HEK293 (cell line): ENCODE data around the gene TOR2A.

Source experiments
- HOXC10 ChIP-seq: sonication (generic); formaldehyde crosslinking; IDR thresholded peaks from 2 replicates; pipeline ENCODE4 v1.8.1; 2023; ENCODE audit warnings: mild to moderate bottlenecking, missing genetic modification reagents
- IKZF3 ChIP-seq: fragments of 450-650 bp; IDR thresholded peaks from 2 replicates; pipeline ENCODE4 v1.5.0; 2018; ENCODE audit warnings: missing biosample characterization, mild to moderate bottlenecking, missing genetic modification characterization, moderate library complexity
- KLF7 ChIP-seq: fragments of 450-650 bp; formaldehyde crosslinking; IDR thresholded peaks from 2 replicates; pipeline ENCODE4 v1.5.1; 2016; ENCODE audit warnings: missing biosample characterization, missing genetic modification characterization, borderline replicate concordance
- RBAK ChIP-seq: fragments of 450-650 bp; formaldehyde crosslinking; IDR thresholded peaks from 2 replicates; pipeline ENCODE4 v1.5.1; 2016; ENCODE audit warnings: missing biosample characterization, missing genetic modification characterization
- SCRT1 ChIP-seq: fragments of 450-650 bp; formaldehyde crosslinking; IDR thresholded peaks from 2 replicates; pipeline ENCODE4 v1.5.1; 2016; ENCODE audit warnings: missing biosample characterization, missing genetic modification characterization, borderline replicate concordance
- TRIM28 ChIP-seq: IDR thresholded peaks from 2 replicates; pipeline ENCODE4 v1.6.1; 2011; ENCODE audit warnings: low read length, control low read depth, borderline replicate concordance
- ZNF133 ChIP-seq: fragments of 450-650 bp; formaldehyde crosslinking; IDR thresholded peaks from 2 replicates; pipeline ENCODE4 v1.5.1; 2016; ENCODE audit warnings: missing biosample characterization, missing genetic modification characterization
- ZNF211 ChIP-seq: fragments of 450-650 bp; formaldehyde crosslinking; IDR thresholded peaks from 2 replicates; pipeline ENCODE4 v1.5.1; 2016; ENCODE audit warnings: low read depth, missing biosample characterization, missing genetic modification characterization
- ZNF23 ChIP-seq: fragments of 450-650 bp; formaldehyde crosslinking; IDR thresholded peaks from 2 replicates; pipeline ENCODE4 v1.5.1; 2016; ENCODE audit warnings: missing biosample characterization, missing genetic modification characterization, borderline replicate concordance
- ZNF555 ChIP-seq: fragments of 450-650 bp; formaldehyde crosslinking; conservative IDR thresholded peaks from 2 replicates; pipeline ENCODE4 v1.5.1; 2017; ENCODE audit warnings: missing biosample characterization, mild to moderate bottlenecking, missing genetic modification characterization, inconsistent platforms
- ZNF558 ChIP-seq: fragments of 450-650 bp; formaldehyde crosslinking; IDR thresholded peaks from 2 replicates; pipeline ENCODE4 v1.5.1; 2016; ENCODE audit warnings: missing biosample characterization, missing genetic modification characterization
- ZNF707 ChIP-seq: fragments of 450-650 bp; formaldehyde crosslinking; IDR thresholded peaks from 2 replicates; pipeline ENCODE4 v1.5.1; 2016; ENCODE audit warnings: missing biosample characterization, missing genetic modification characterization
- TF ChIP-seq, protein P1 (sequence below): fragments of 450-650 bp; formaldehyde crosslinking; IDR thresholded peaks from 2 replicates; pipeline ENCODE4 v1.5.1; 2016; ENCODE audit warnings: missing biosample characterization, missing genetic modification characterization
- TF ChIP-seq, protein P2 (sequence below): fragments of 450-650 bp; IDR thresholded peaks from 2 replicates; pipeline ENCODE4 v1.5.1; 2018; ENCODE audit warnings: missing biosample characterization, missing genetic modification characterization

DNA sequence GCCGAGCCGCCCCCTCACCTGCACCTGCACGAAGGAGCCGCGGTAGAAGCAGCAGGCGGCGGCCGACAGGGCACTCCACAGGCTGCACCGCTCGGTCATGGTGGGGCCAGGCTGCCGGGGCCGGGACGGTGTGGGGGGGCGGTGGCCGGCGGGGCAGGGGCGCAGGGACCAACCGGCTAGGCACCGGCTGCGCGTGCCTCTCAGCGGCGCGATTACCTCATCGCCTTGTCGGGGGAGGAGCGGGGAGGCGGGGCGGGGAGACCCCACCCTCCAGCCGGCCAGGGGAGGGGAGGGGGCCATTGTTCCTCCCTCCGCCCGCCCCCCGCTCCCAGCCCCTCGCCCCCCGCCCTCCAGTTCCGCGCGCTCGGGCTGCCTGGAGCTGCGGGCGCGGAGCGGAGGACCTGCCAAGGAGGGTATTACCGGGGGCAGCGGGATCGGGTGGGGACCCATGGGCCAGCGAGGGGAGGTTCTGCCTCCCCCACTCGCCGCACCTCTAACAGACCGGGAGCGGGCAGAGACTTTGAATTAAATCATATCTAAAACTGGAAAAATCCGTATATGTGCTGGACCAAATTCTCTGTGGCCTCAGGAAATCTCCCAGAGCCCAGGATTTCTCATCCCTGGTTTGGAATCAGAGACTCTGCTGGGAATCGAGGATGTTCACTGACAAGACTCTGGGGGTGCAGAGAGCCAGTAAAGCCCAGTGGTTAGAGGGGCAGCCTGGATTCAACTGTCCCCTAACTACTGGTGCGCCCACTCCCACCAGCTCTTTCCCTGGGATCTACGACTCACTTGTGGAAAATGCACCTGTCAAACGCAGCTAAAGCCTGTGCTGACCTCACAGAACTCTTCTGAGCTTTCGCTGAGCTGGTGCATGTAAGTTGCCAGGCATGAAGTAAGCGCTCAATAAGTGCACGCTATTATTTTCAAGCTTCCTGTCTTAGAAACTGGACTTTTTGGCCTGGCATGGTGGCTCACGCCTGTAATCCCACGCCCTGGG lies 20.3 kb upstream of the TOR2A start:
- no peak for TF ChIP-seq ZNF707 (tag by site-specific recombination)
- TF ChIP-seq, protein P1, sequence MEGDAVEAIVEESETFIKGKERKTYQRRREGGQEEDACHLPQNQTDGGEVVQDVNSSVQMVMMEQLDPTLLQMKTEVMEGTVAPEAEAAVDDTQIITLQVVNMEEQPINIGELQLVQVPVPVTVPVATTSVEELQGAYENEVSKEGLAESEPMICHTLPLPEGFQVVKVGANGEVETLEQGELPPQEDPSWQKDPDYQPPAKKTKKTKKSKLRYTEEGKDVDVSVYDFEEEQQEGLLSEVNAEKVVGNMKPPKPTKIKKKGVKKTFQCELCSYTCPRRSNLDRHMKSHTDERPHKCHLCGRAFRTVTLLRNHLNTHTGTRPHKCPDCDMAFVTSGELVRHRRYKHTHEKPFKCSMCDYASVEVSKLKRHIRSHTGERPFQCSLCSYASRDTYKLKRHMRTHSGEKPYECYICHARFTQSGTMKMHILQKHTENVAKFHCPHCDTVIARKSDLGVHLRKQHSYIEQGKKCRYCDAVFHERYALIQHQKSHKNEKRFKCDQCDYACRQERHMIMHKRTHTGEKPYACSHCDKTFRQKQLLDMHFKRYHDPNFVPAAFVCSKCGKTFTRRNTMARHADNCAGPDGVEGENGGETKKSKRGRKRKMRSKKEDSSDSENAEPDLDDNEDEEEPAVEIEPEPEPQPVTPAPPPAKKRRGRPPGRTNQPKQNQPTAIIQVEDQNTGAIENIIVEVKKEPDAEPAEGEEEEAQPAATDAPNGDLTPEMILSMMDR (tag by site-specific recombination), result no peak
- TF ChIP-seq RBAK (tag by site-specific recombination), result no peak
- no peak for TF ChIP-seq ZNF558 (tag by site-specific recombination)
- TF ChIP-seq ZNF23, result no peak
- no peak for TF ChIP-seq KLF7 (tag by site-specific recombination)
- TF ChIP-seq SCRT1 (tag by site-specific recombination), result no peak
- no peak for TF ChIP-seq ZNF133 (tag by site-specific recombination)
- TF ChIP-seq, protein P2, sequence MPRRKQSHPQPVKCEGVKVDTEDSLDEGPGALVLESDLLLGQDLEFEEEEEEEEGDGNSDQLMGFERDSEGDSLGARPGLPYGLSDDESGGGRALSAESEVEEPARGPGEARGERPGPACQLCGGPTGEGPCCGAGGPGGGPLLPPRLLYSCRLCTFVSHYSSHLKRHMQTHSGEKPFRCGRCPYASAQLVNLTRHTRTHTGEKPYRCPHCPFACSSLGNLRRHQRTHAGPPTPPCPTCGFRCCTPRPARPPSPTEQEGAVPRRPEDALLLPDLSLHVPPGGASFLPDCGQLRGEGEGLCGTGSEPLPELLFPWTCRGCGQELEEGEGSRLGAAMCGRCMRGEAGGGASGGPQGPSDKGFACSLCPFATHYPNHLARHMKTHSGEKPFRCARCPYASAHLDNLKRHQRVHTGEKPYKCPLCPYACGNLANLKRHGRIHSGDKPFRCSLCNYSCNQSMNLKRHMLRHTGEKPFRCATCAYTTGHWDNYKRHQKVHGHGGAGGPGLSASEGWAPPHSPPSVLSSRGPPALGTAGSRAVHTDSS (tag by site-specific recombination), result no peak
- no peak for TF ChIP-seq ZNF211
- TF ChIP-seq TRIM28, result no peak
- peak; percentile 70 for TF ChIP-seq IKZF3 (tag by site-specific recombination)
- no peak for TF ChIP-seq HOXC10 (CRISPR knock-in tag)
- TF ChIP-seq ZNF555, result no peak
